EL (cell line): ENCODE data around the gene DUSP1.

Experiments used
- DNase-seq: peaks from one replicate; pipeline ENCODE4 v3.0.0-alpha.2; 2016

The DUSP1 gene

GRCh38 chr5:172776235-172776594 lies 5.2 kb upstream of the DUSP1 start:
- DNase-seq, result no peak

GRCh38 chr5:172775326-172776234 lies 4.6 kb upstream of the DUSP1 start:
- DNase-seq, result peak; percentile 76

GRCh38 chr5:172774561-172775315 lies 3.7 kb upstream of the DUSP1 start:
- DNase-seq, result no peak

GRCh38 chr5:172773481-172774469 lies 2.8 kb upstream of the DUSP1 start:
- DNase-seq, result peak; percentile 50

- peak; percentile 94 for DNase-seq
Observed at GRCh38 chr5:172772112-172772906, 1.3 kb upstream of the DUSP1 start.

GRCh38 chr5:172771439-172772111 lies 580 bp upstream of the DUSP1 start:
- peak; percentile 65 for DNase-seq

GRCh38 chr5:172770374-172770674 lies 671 bp downstream of the DUSP1 start:
- DNase-seq, result no peak

GRCh38 chr5:172769616-172770373 lies 1.2 kb downstream of the DUSP1 start:
- peak; percentile 47 for DNase-seq

- no peak for DNase-seq
Observed at GRCh38 chr5:172769342-172769615, 1.7 kb downstream of the DUSP1 start.

- peak; percentile 84 for DNase-seq
Observed at GRCh38 chr5:172768573-172769341, 2.2 kb downstream of the DUSP1 start.

- no peak for DNase-seq
Observed at GRCh38 chr5:172768098-172768572, 2.9 kb downstream of the DUSP1 start.

GRCh38 chr5:172766287-172767108 lies 4.5 kb downstream of the DUSP1 start:
- peak; percentile 83 for DNase-seq

GRCh38 chr5:172765766-172766286 lies 5.2 kb downstream of the DUSP1 start:
- no peak for DNase-seq

- peak; percentile 100 for DNase-seq
Observed at GRCh38 chr5:172764861-172765765, 5.9 kb downstream of the DUSP1 start.

- DNase-seq, result no peak
Observed at GRCh38 chr5:172763120-172763464, 7.9 kb downstream of the DUSP1 start.

- no peak for DNase-seq
Observed at GRCh38 chr5:172762214-172763119, 8.5 kb downstream of the DUSP1 start.

GRCh38 chr5:172760959-172761358 lies 10.0 kb downstream of the DUSP1 start:
- DNase-seq, result no peak
